ENCODE data around the gene MAP7. TPM values are rescaled to one million over a fixed set of nuclear protein-coding genes. Genes with fewer than 3 reads are reported as not detected.
A peak's percentile ranks its signal among the peaks of the same experiment; 100 is the strongest.
"Not testable (repeated sequence)": the region's sequence is repeated elsewhere in the genome, so short reads cannot be mapped to it uniquely, and the experiment has no call there.

The MAP7 gene
- 1.0 TPM for polyA plus RNA-seq (2013, experiment 1 of 2; ENCODE audit: insufficient read length)
- polyA plus RNA-seq (2013, experiment 2 of 2; ENCODE audit: insufficient read length), result 1.0 TPM

GRCh38 chr6:136550330-136551071, at the start of gene MAP7:
MAP7 (minus strand) TSS chr6:136550422; CDS start chr6:136550408, 14 bp downstream.
- DNase-seq, result peak; percentile 37

- no peak for DNase-seq
Measured at GRCh38 chr6:136599329-136600011, 49.2 kb upstream of the MAP7 start.

- no peak for DNase-seq
Measured at GRCh38 chr6:136598048-136598447, 47.8 kb upstream of the MAP7 start.

- DNase-seq, result no peak
Measured at GRCh38 chr6:136594671-136595070, 44.4 kb upstream of the MAP7 start.

- peak; percentile 98 for DNase-seq
Measured at GRCh38 chr6:136593748-136594490, 43.7 kb upstream of the MAP7 start.

GRCh38 chr6:136592930-136593673, 42.9 kb upstream of the MAP7 start:
- DNase-seq, result peak; percentile 33

GRCh38 chr6:136591617-136592016, 41.4 kb upstream of the MAP7 start:
- DNase-seq, result no peak

GRCh38 chr6:136590846-136591245, 40.6 kb upstream of the MAP7 start:
- DNase-seq, result not testable (repeated sequence)

GRCh38 chr6:136587527-136587926, 37.3 kb upstream of the MAP7 start:
- no peak for DNase-seq

- peak; percentile 85 for DNase-seq
Measured at GRCh38 chr6:136586295-136586694, 36.1 kb upstream of the MAP7 start.

GRCh38 chr6:136585523-136585922, 35.3 kb upstream of the MAP7 start:
- not testable (repeated sequence) for DNase-seq

- not testable (repeated sequence) for DNase-seq
Measured at GRCh38 chr6:136584290-136584689, 34.1 kb upstream of the MAP7 start.

GRCh38 chr6:136582711-136583471, 32.7 kb upstream of the MAP7 start:
- DNase-seq, result peak; percentile 82

GRCh38 chr6:136579800-136580199, 29.6 kb upstream of the MAP7 start:
- DNase-seq, result no peak

GRCh38 chr6:136576821-136577220, 26.6 kb upstream of the MAP7 start:
- no peak for DNase-seq

GRCh38 chr6:136571496-136571895, 21.3 kb upstream of the MAP7 start:
- no peak for DNase-seq

GRCh38 chr6:136571065-136571464, 20.8 kb upstream of the MAP7 start:
- DNase-seq, result no peak

GRCh38 chr6:136568129-136568528, 17.9 kb upstream of the MAP7 start:
- no peak for DNase-seq

- no peak for DNase-seq
Measured at GRCh38 chr6:136567688-136568087, 17.5 kb upstream of the MAP7 start.

GRCh38 chr6:136566851-136567250, 16.6 kb upstream of the MAP7 start:
- no peak for DNase-seq

GRCh38 chr6:136566007-136566487, 15.8 kb upstream of the MAP7 start:
- no peak for DNase-seq
